Mammary microvascular endothelial cell (primary cell): ENCODE data around the gene FCRL5. TPM values are rescaled to one million over a fixed set of nuclear protein-coding genes. Genes with fewer than 3 reads are reported as not detected.

ENCODE experiments used
- total RNA-seq: library from RNA; depleted of rRNA; stranded (reverse); fragments of >200 nt; gene quantifications from 2 replicates; pipeline ENCODE4 v1.2.3, GENCODE V29; 2015

Gene FCRL5
- total RNA-seq = not detected in 2 replicates

DNA sequence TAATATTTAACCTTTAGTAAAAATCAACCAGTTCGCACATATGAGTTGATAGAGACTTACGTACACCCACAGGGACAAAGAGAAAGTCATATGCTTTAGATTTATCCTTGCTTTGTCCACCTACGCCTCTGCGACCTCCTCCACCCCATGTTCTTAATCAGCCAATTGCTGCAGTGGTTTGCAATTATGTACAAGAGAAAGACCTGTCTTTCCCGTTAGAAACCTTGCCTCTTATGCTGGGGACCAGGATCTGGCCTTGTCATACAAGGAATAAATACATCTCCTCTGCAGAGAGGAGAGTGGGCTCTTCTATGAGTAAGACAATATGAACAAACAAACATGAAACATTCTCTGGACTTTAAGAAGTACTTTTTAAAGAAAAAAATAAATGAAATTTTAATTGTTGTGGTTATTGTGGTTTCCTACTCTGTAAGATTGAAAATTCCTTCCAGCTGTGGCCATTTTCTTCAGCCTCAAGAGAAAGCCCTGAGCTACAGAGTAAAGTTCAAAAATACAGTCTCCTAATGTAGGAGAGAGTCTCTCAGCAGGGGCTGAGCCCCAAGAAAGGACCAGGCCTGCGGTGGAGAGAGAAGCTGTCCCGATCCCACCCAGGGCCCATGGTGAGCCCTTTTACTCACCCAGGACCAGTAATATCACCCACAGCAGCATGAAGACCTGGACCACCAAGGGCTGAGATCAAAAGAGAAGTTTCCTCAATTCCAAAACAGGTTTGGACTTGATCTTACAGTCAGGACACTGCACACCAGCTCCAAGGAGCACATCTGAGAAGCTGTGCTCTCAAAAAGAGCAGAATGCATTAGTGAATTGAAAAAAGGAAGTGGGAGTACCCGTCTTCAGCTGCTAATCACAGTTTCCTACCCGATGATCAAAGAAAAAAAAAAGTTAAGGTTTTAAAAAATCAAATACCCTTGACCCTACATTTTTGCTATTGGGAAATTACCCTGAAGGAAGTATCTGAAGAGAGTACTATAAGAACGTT is at the start of gene FCRL5:
FCRL5 (minus strand) TSS at position 822 of the 1,000 bp plus-strand sequence; CDS start at position 669, 153 bp downstream.

DNA sequence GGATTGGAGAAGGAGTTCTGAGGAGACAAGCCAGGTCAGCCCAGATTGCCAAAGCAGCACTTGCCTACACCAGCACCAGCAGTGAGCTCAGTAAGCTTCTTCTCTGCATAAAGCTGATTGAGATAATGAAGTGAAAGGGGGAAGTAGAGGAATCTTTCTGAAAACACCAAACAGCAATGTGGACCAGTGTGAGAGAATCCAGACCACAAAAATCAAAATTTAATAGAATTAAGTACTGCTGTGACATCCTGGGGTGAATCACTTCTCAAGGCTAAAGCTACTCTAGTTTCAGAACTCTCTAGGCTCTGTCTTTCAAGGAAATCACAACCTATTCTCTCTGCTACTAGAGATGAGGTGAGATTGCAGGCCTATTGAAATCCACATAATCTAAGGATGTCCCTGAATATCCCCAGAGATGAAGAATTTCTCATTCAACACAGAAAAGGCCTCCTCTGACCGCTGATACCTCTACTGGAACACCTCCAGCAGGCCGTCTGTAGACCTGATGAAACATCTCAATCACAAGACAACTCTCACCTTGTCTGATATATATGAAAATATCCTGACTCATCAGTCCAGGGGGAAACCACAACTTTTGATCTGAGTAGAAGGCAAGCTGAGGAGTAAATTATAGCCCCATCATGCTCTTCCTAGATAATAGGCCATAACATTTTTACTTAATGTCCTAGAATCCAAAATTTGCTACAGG is 45.8 kb upstream of the FCRL5 start, which contains the start of gene FCRL4:
FCRL4 (minus strand) TSS at position 127 of the 709 bp plus-strand sequence. CDS start 141 bp downstream, outside the sequence.

Other genes starting within 250 kb of the FCRL5 start
- gene FCRL4, start 45.6 kb upstream of the FCRL5 start, total RNA-seq = not detected in 2 replicates
- not detected in 2 replicates for gene FCRL3, start 148.3 kb upstream of the FCRL5 start, total RNA-seq
- gene FCRL2, start 224.6 kb upstream of the FCRL5 start, total RNA-seq = not detected in 2 replicates